H9 (cell line): ENCODE measurements around the gene NFXL1. TPM values are rescaled to one million over a fixed set of nuclear protein-coding genes. Genes with fewer than 3 reads are reported as not detected.

Experiments
- DNase-seq: peaks from one replicate; pipeline ENCODE4 v3.0.0-alpha.2; 2017
- H2AFZ ChIP-seq: one replicate; pipeline ENCODE4 v1.6.1; 2013; ENCODE audit warnings: mild to moderate bottlenecking, low read length, control low read depth, moderate library complexity
- H2AK5ac ChIP-seq: 2 replicates; pipeline ENCODE4 v1.6.1; 2013; ENCODE audit warnings: low read length, control low read depth, mixed read lengths; ENCODE audit not compliant: insufficient read length
- H2BK120ac ChIP-seq: one replicate; pipeline ENCODE4 v1.6.1; 2013; ENCODE audit warnings: low read depth, mild to moderate bottlenecking, low read length, control low read depth, inconsistent platforms; ENCODE audit not compliant: poor library complexity, severe bottlenecking
- H2BK12ac ChIP-seq: 2 replicates; pipeline ENCODE4 v1.6.1; 2013; ENCODE audit warnings: low read length, control low read depth, mixed read lengths, low read depth; ENCODE audit not compliant: insufficient read length
- H2BK15ac ChIP-seq: 2 replicates; pipeline ENCODE4 v1.6.1; 2013; ENCODE audit warnings: low read depth, low read length, control low read depth
- H2BK20ac ChIP-seq: one replicate; pipeline ENCODE4 v1.6.1; 2013; ENCODE audit warnings: low read depth, mild to moderate bottlenecking, low read length, control low read depth, inconsistent platforms; ENCODE audit not compliant: poor library complexity, severe bottlenecking
- H2BK5ac ChIP-seq: 2 replicates; pipeline ENCODE4 v1.6.1; 2013; ENCODE audit warnings: low read length, control low read depth, mixed read lengths; ENCODE audit not compliant: insufficient read length
- H3K14ac ChIP-seq: 2 replicates; pipeline ENCODE4 v1.6.1; 2013; ENCODE audit warnings: low read length, control low read depth; ENCODE audit not compliant: insufficient read depth
- H3K18ac ChIP-seq: 2 replicates; pipeline ENCODE4 v1.6.1; 2013; ENCODE audit warnings: low read depth, mild to moderate bottlenecking, mixed read lengths, low read length, control low read depth; ENCODE audit not compliant: insufficient read length
- H3K23ac ChIP-seq: 2 replicates; pipeline ENCODE4 v1.6.1; 2013; ENCODE audit warnings: low read length, control low read depth, mixed read lengths, low read depth; ENCODE audit not compliant: insufficient read length
- H3K23me2 ChIP-seq: 2 replicates; pipeline ENCODE4 v1.6.1; 2013; ENCODE audit warnings: low read depth, mild to moderate bottlenecking, mixed read lengths, low read length, control low read depth; ENCODE audit not compliant: insufficient read length, poor library complexity, severe bottlenecking
- H3K27ac ChIP-seq: 2 replicates; pipeline ENCODE4 v1.5.1; 2013; ENCODE audit warnings: low read length, control low read depth, mixed read lengths, low read depth; ENCODE audit not compliant: insufficient read length
- H3K27me3 ChIP-seq: 2 replicates; pipeline ENCODE4 v1.6.1; 2013; ENCODE audit warnings: low read length, control low read depth, inconsistent platforms; ENCODE audit not compliant: insufficient read depth
- H3K4ac ChIP-seq: 2 replicates; pipeline ENCODE4 v1.6.1; 2013; ENCODE audit warnings: low read depth, mild to moderate bottlenecking, control low read depth, inconsistent platforms, low read length, moderate library complexity
- H3K4me1 ChIP-seq: 2 replicates; pipeline ENCODE4 v1.6.1; 2013; ENCODE audit warnings: low read length, control low read depth, inconsistent platforms; ENCODE audit not compliant: insufficient read depth
- H3K4me2 ChIP-seq: 2 replicates; pipeline ENCODE4 v1.6.1; 2013; ENCODE audit warnings: low read length, control low read depth, mixed read lengths; ENCODE audit not compliant: insufficient read length, insufficient read depth
- H3K56ac ChIP-seq: 2 replicates; pipeline ENCODE4 v1.6.1; 2013; ENCODE audit warnings: low read depth, mild to moderate bottlenecking, mixed read lengths, low read length, control low read depth; ENCODE audit not compliant: insufficient read length
- H3K79me1 ChIP-seq: 2 replicates; pipeline ENCODE4 v1.6.1; 2013; ENCODE audit warnings: low read depth, mild to moderate bottlenecking, moderate library complexity, low read length, control low read depth, inconsistent platforms; ENCODE audit not compliant: insufficient read depth, poor library complexity, severe bottlenecking
- H3K79me2 ChIP-seq: 2 replicates; pipeline ENCODE4 v1.6.1; 2013; ENCODE audit warnings: low read length, control low read depth, inconsistent platforms; ENCODE audit not compliant: insufficient read depth
- H3K9ac ChIP-seq: 2 replicates; pipeline ENCODE4 v1.6.1; 2013; ENCODE audit warnings: low read length, control low read depth, mixed read lengths; ENCODE audit not compliant: insufficient read length; ENCODE audit errors: extremely low read depth
- H3K9me3 ChIP-seq: one replicate; pipeline ENCODE4 v1.6.1; 2013; ENCODE audit warnings: low read depth, low read length, inconsistent platforms; ENCODE audit not compliant: control insufficient read depth
- H3T11ph ChIP-seq: one replicate; pipeline ENCODE4 v1.6.1; 2013; ENCODE audit warnings: mild to moderate bottlenecking, low read length, control low read depth, inconsistent platforms
- H4K20me1 ChIP-seq: one replicate; pipeline ENCODE4 v1.6.1; 2013; ENCODE audit not compliant: control insufficient read depth, insufficient read length, insufficient read depth
- H4K5ac ChIP-seq: 2 replicates; pipeline ENCODE4 v1.6.1; 2013; ENCODE audit warnings: low read depth, mild to moderate bottlenecking, mixed read lengths, low read length, control low read depth; ENCODE audit not compliant: insufficient read length
- H4K8ac ChIP-seq: replicated peaks from 2 replicates; pipeline ENCODE4 v1.6.1; 2013; ENCODE audit warnings: low read length, control low read depth, mixed read lengths, low read depth; ENCODE audit not compliant: insufficient read length
- H4K91ac ChIP-seq: 2 replicates; pipeline ENCODE4 v1.6.1; 2013; ENCODE audit warnings: low read depth, mild to moderate bottlenecking, moderate library complexity, mixed read lengths, low read length, control low read depth; ENCODE audit not compliant: insufficient read length
- H3K27ac Mint-ChIP-seq, 3 experiments: 2 replicates in 2 of 3; 3 replicates in 1 of 3; pipeline ENCODE4 v1.8.0; 2020 to 2021; ENCODE audit warnings: mixed read lengths in 3 of 3, mild to moderate bottlenecking in 1 of 3, moderate library complexity in 1 of 3
- H3K27me3 Mint-ChIP-seq: 2 replicates; pipeline ENCODE4 v1.8.0; 2021; ENCODE audit warnings: low read depth, mild to moderate bottlenecking, moderate library complexity, mixed read lengths
- H3K36me3 Mint-ChIP-seq, 3 experiments: 2 replicates in 2 of 3; 3 replicates in 1 of 3; pipeline ENCODE4 v1.8.0; 2020 to 2021; ENCODE audit warnings: low read depth in 3 of 3, mixed read lengths in 3 of 3; ENCODE audit not compliant: insufficient read depth in 1 of 3
- H3K4me1 Mint-ChIP-seq, 2 experiments: 2 replicates each; pipeline ENCODE4 v1.8.0; 2020; ENCODE audit warnings: mixed read lengths in 2 of 2
- H3K4me3 Mint-ChIP-seq, 2 experiments: 2 replicates in 1 of 2; 3 replicates in 1 of 2; pipeline ENCODE4 v1.8.0; 2020 to 2021; ENCODE audit warnings: mild to moderate bottlenecking in 2 of 2, mixed read lengths in 2 of 2, moderate library complexity in 1 of 2
- H3K9me3 Mint-ChIP-seq, 2 experiments: 2 replicates in 1 of 2; 3 replicates in 1 of 2; pipeline ENCODE4 v1.8.0; 2020; ENCODE audit warnings: mild to moderate bottlenecking in 2 of 2, mixed read lengths in 2 of 2, moderate library complexity in 1 of 2
- CTCF ChIP-seq: fragments of 200-600 bp; sonication (generic); conservative IDR thresholded peaks from 3 replicates; pipeline ENCODE4 v1.8.0; 2021; ENCODE audit warnings: antibody characterized with exemption, mild to moderate bottlenecking
- WGBS: extraction: QIAGEN DNeasy Blood & Tissue Kit; methylation state at CpG from one replicate; pipeline ENCODE4 v1.1.7; 2013; ENCODE audit warnings: missing lambda C conversion rate, low lambda C conversion rate, mixed read lengths; ENCODE audit not compliant: insufficient read length; ENCODE audit errors: extremely low coverage; 5-methylcytosine and 5-hydroxymethylcytosine counted together
- total RNA-seq: library from RNA; stranded (reverse); gene quantifications from 2 replicates; pipeline ENCODE4 v1.2.1, GENCODE V29; 2021

NFXL1 gene
- total RNA-seq, 1 experiment from 2014 or later, result 33.8 TPM

- Histone ChIP-seq H2AK5ac (no peak overlapping the region), H2BK12ac (no peak overlapping the region), H4K5ac (no peak overlapping the region), H3K4me2 (no peak overlapping the region), H3K4ac (no peak overlapping the region), H3K79me2 (no peaks in the 10 kb centered on the region), H4K20me1 (no peaks in the 10 kb centered on the region), H4K8ac (no peak overlapping the region), H3K27me3 (no peaks in the 10 kb centered on the region), H3K23ac (no peak overlapping the region), H2BK5ac (no peak overlapping the region), H3K18ac (no peak overlapping the region), H3K14ac (no peak overlapping the region), H2AFZ (no peak overlapping the region), H2BK15ac (no peak overlapping the region), H2BK20ac (no peak overlapping the region), H3T11ph (no peak overlapping the region), H3K9me3 (no peaks in the 10 kb centered on the region), H3K27ac (no peak overlapping the region), H3K23me2 (no peaks in the 10 kb centered on the region), H4K91ac (no peak overlapping the region), H3K4me1 (no peaks in the 10 kb centered on the region), H3K9ac (no peak overlapping the region), H2BK120ac (no peak overlapping the region), H3K56ac (no peak overlapping the region), H3K79me1 (no peaks in the 10 kb centered on the region)
- DNase-seq, result no peak
- Mint-ChIP-seq H3K36me3 (no peaks in the 10 kb centered on the region), H3K27me3 (no peaks in the 10 kb centered on the region), H3K27ac (no peak overlapping the region), H3K4me3 (no peak overlapping the region), H3K4me1 (no peaks in the 10 kb centered on the region), H3K9me3 (peaks cover 0 to 7% of the 10 kb centered on the region in 2 experiments; a peak in 2 of 5 replicates)
- no CpG with 5 or more reads among the region's 3 CpGs for WGBS
- TF ChIP-seq CTCF, result no peak
These were observed 112.8 kb downstream of the NFXL1 start for GRCh38 chr4:47801481-47802002.
